H1 (cell line): ENCODE results near the gene MYO1D. TPM values are rescaled to one million over a fixed set of nuclear protein-coding genes. Genes with fewer than 3 reads are reported as not detected.

Experiments used
- CBX5 ChIP-seq: fragments of 300-800, 300-1000 bp; sonication (generic); IDR thresholded peaks from 2 replicates; pipeline ENCODE4 v1.7.1; 2016; ENCODE audit warnings: antibody characterized with exemption, low read length, low read depth
- CBX8 ChIP-seq: fragments of 300-800, 300-1000 bp; sonication (generic); IDR thresholded peaks from 2 replicates; pipeline ENCODE4 v1.7.1; 2016; ENCODE audit warnings: low read depth, low read length, borderline replicate concordance
- CHD2 ChIP-seq: IDR thresholded peaks from 2 replicates; pipeline ENCODE4 v1.6.1; 2012; ENCODE audit warnings: low read length, improper control_type of control experiment
- CHD7 ChIP-seq: fragments of 300-600 bp; sonication (generic); IDR thresholded peaks from 2 replicates; pipeline ENCODE4 v1.7.1; 2012; ENCODE audit warnings: low read length, moderate library complexity, mild to moderate bottlenecking, inconsistent platforms; ENCODE audit not compliant: insufficient replicate concordance
- FOSL1 ChIP-seq: IDR thresholded peaks from 2 replicates; pipeline ENCODE4 v1.6.1; 2011; ENCODE audit warnings: mild to moderate bottlenecking, low read depth, low read length, moderate library complexity; ENCODE audit not compliant: insufficient read depth
- GTF2F1 ChIP-seq: IDR thresholded peaks from 2 replicates; pipeline ENCODE4 v1.6.1; 2012; ENCODE audit warnings: low read depth, low read length, improper control_type of control experiment, borderline replicate concordance
- RAD21 ChIP-seq, 2 experiments: IDR thresholded peaks in 1 of 2; conservative IDR thresholded peaks in 1 of 2; 2 replicates each; pipeline ENCODE4 v1.6.1; 2011; ENCODE audit warnings: low read depth in 2 of 2, low read length in 2 of 2, improper control_type of control experiment in 1 of 2, inconsistent platforms in 1 of 2, mild to moderate bottlenecking in 1 of 2, moderate library complexity in 1 of 2
- SAP30 ChIP-seq: fragments of 300-600 bp; sonication (generic); IDR thresholded peaks from 2 replicates; pipeline ENCODE4 v1.7.1; 2012; ENCODE audit warnings: low read length, moderate library complexity, mild to moderate bottlenecking, inconsistent platforms; ENCODE audit not compliant: insufficient read depth, insufficient replicate concordance
- SIN3A ChIP-seq, 2 experiments: IDR thresholded peaks in 1 of 2; conservative IDR thresholded peaks in 1 of 2; 2 replicates each; pipeline ENCODE4 v1.6.1; 2011 to 2012; ENCODE audit warnings: low read length in 2 of 2, improper control_type of control experiment in 1 of 2, low read depth in 1 of 2, mild to moderate bottlenecking in 1 of 2
- USF2 ChIP-seq: IDR thresholded peaks from 2 replicates; pipeline ENCODE4 v1.6.1; 2011; ENCODE audit warnings: low read length, improper control_type of control experiment
- polyA plus RNA-seq, 7 experiments: library from polyadenylated mRNA; depleted of rRNA in 3 of 7; stranded (reverse) in 5 of 7; unstranded in 2 of 7; fragments of >200 nt in 5 of 7; fragments of 200-250 nt in 2 of 7; gene quantifications; 1 replicate in 5 of 7; 2 replicates in 1 of 7; 4 replicates in 1 of 7; pipeline versions ENCODE4 v1.2.1 to v1.2.3, GENCODE V29; 2011 to 2013; ENCODE audit warnings: missing spikeins in 2 of 7, mixed read lengths in 2 of 7
- total RNA-seq: library from RNA; stranded (reverse); fragmentation: NEBNext Ultra II Directional; extraction: Animal tissue kit (Norgen Biotek cat#: 25700); gene quantifications from 2 replicates; pipeline ENCODE4 v1.2.1, GENCODE V29; 2021

The MYO1D gene
- total and polyA plus RNA-seq, 2 of the 8 experiments (the other 6 are each of a cell fraction or from before 2014, with no cell fraction given): 6.5 to 25.4 TPM

DNA sequence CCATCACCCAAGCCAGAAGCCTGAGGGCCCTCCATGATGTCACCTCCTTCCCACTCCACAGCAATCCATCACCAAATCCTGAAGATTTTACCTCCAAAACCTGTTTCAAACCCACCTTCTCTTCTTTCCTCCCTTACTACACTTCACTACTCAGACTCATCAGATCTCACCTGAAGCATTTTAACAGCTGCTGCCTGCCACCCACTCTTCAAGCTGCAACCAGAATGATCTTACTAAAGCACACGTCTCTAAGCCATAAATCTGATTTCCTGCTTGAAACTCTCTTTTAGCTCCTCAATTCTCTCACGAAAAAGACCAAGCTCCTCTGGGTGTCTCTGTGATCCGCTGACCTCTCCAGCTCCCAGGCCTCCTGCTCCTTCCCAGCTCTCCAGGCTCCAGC lies 343.6 kb downstream of the MYO1D start (continued):
- TF ChIP-seq CHD7: no peak
- TF ChIP-seq GTF2F1: no peak
- no peak for TF ChIP-seq CBX8
- no peak for TF ChIP-seq USF2
- no peak for TF ChIP-seq CHD2
- TF ChIP-seq SAP30: no peak
- no peak for TF ChIP-seq FOSL1
- no peak for TF ChIP-seq RAD21 (IDR thresholded peaks at IDR 0.05 in 1 of 2, conservative IDR thresholded peaks at IDR 0.05 in 1 of 2; ENCODE audit: low read depth in 2 of 2, low read length in 2 of 2)
- no peak for TF ChIP-seq SIN3A (conservative IDR thresholded peaks at IDR 0.05 in 1 of 2, IDR thresholded peaks at IDR 0.05 in 1 of 2; ENCODE audit: low read depth in 1 of 2, low read length in 2 of 2)
- TF ChIP-seq CBX5: no peak
